Measurements from ENCODE around the gene SND1.

SND1 gene

GRCh38 chr7:127802845-127803244 lies 150.9 kb downstream of the SND1 start:
- DNase-seq (ENCODE audit: low read depth) = no peak

- DNase-seq (ENCODE audit: low read depth) = peak; percentile 47
Observed at GRCh38 chr7:127803626-127804025, 151.6 kb downstream of the SND1 start.

GRCh38 chr7:127807340-127807739 lies 155.3 kb downstream of the SND1 start:
- no peak for DNase-seq (ENCODE audit: low read depth)

- DNase-seq (ENCODE audit: low read depth) = no peak
Observed at GRCh38 chr7:127807829-127808228, 155.8 kb downstream of the SND1 start.

- peak; percentile 77 for DNase-seq (ENCODE audit: low read depth)
Observed at GRCh38 chr7:127809261-127809702, 157.3 kb downstream of the SND1 start.

GRCh38 chr7:127810113-127810512 lies 158.1 kb downstream of the SND1 start:
- no peak for DNase-seq (ENCODE audit: low read depth)

- DNase-seq (ENCODE audit: low read depth) = no peak
Observed at GRCh38 chr7:127810696-127811660, 159.0 kb downstream of the SND1 start.

- no peak for DNase-seq (ENCODE audit: low read depth)
Observed at GRCh38 chr7:127812540-127812939, 160.5 kb downstream of the SND1 start.

GRCh38 chr7:127813991-127814541 lies 162.1 kb downstream of the SND1 start:
- peak; percentile 49 for DNase-seq (ENCODE audit: low read depth)

GRCh38 chr7:127815631-127816145 lies 163.7 kb downstream of the SND1 start:
- DNase-seq (ENCODE audit: low read depth) = no peak

GRCh38 chr7:127816354-127817190 lies 164.6 kb downstream of the SND1 start:
- DNase-seq (ENCODE audit: low read depth) = no peak

GRCh38 chr7:127817466-127817865 lies 165.5 kb downstream of the SND1 start:
- DNase-seq (ENCODE audit: low read depth) = no peak

- no peak for DNase-seq (ENCODE audit: low read depth)
Observed at GRCh38 chr7:127818306-127818705, 166.3 kb downstream of the SND1 start.

- peak; percentile 66 for DNase-seq (ENCODE audit: low read depth)
Observed at GRCh38 chr7:127819975-127820731, 168.2 kb downstream of the SND1 start.

- no peak for DNase-seq (ENCODE audit: low read depth)
Observed at GRCh38 chr7:127820732-127821085, 168.7 kb downstream of the SND1 start.

GRCh38 chr7:127821146-127821545 lies 169.2 kb downstream of the SND1 start:
- no peak for DNase-seq (ENCODE audit: low read depth)

GRCh38 chr7:127822822-127823508 lies 171.0 kb downstream of the SND1 start:
- no peak for DNase-seq (ENCODE audit: low read depth)

- peak; percentile 19 for DNase-seq (ENCODE audit: low read depth)
Observed at GRCh38 chr7:127824682-127825081, 172.7 kb downstream of the SND1 start.

- no peak for DNase-seq (ENCODE audit: low read depth)
Observed at GRCh38 chr7:127828843-127829500, 177.0 kb downstream of the SND1 start.
